ENCODE data around the gene DRD4. TPM values are rescaled to one million over a fixed set of nuclear protein-coding genes. Genes with fewer than 3 reads are reported as not detected.

Gene DRD4
- total RNA-seq, 1 experiment from 2014 or later: 0.44 TPM

GRCh38 chr11:612961-613300, 24.1 kb upstream of the DRD4 start:
- no peak overlapping the region for H3K27ac Mint-ChIP-seq (ENCODE audit: low read depth, unreplicated experiment)
- CTCF ChIA-PET: no interaction called here
- peaks cover 6% of the 10 kb centered on the region for H3K4me1 Mint-ChIP-seq (ENCODE audit: insufficient read depth, unreplicated experiment)
- POLR2A ChIA-PET: interaction anchor here (0.6 to 1.7 kb wide), 2 partner anchors 9 to 53 kb away, joined by 3 to 4 read pairs; partner anchors contain the start of gene LMNTD2
- intact Hi-C loops (cut with micrococcal nuclease): loop anchor here (10.0 kb wide), 1 partner anchor 48 kb away; the partner anchor contains the start of genes LMNTD2 and RASSF7
- TF ChIP-seq CTCF (IDR thresholded peaks at IDR 0.05; ENCODE audit: unreplicated experiment): no peak
- peaks cover 48% of the 10 kb centered on the region for H3K36me3 Mint-ChIP-seq (ENCODE audit: insufficient read depth, unreplicated experiment)
- no peaks in the 10 kb centered on the region for H3K9me3 Mint-ChIP-seq (ENCODE audit: unreplicated experiment)
- BruUV-seq (replicated peaks): no TSS peak
- no peaks in the 10 kb centered on the region for H3K27me3 Mint-ChIP-seq (ENCODE audit: insufficient read depth, unreplicated experiment)
- no peak overlapping the region for H3K4me3 Mint-ChIP-seq (ENCODE audit: unreplicated experiment)
- DNase-seq (ENCODE audit: unreplicated experiment): no peak

GRCh38 chr11:613369-613968, 23.6 kb upstream of the DRD4 start:
- no peaks in the 10 kb centered on the region for H3K27me3 Mint-ChIP-seq (ENCODE audit: insufficient read depth, unreplicated experiment)
- ChIA-PET POLR2A (interaction anchor here (0.6 to 1.6 kb wide), 4 partner anchors 8 to 163 kb away, joined by 3 to 8 read pairs (median 4); partner anchors contain the start of gene PHRF1), CTCF (interaction anchor here (0.7 to 1.3 kb wide), 2 partner anchors 9 to 1520 kb away, joined by 4 read pairs; no protein-coding TSS in a partner anchor)
- H3K4me1 Mint-ChIP-seq (ENCODE audit: insufficient read depth, unreplicated experiment): peaks cover 6% of the 10 kb centered on the region
- DNase-seq (ENCODE audit: unreplicated experiment): peak; percentile 82
- peak overlapping the region; percentile 46 for H3K27ac Mint-ChIP-seq (ENCODE audit: low read depth, unreplicated experiment)
- intact Hi-C loops (cut with micrococcal nuclease): loop anchor here (10.0 kb wide), 1 partner anchor 49 kb away; the partner anchor contains the start of genes LMNTD2 and RASSF7
- no peaks in the 10 kb centered on the region for H3K9me3 Mint-ChIP-seq (ENCODE audit: unreplicated experiment)
- peaks cover 43% of the 10 kb centered on the region for H3K36me3 Mint-ChIP-seq (ENCODE audit: insufficient read depth, unreplicated experiment)
- no peak for TF ChIP-seq CTCF (IDR thresholded peaks at IDR 0.05; ENCODE audit: unreplicated experiment)
- no TSS peak for BruUV-seq (replicated peaks)
- H3K4me3 Mint-ChIP-seq (ENCODE audit: unreplicated experiment): no peak overlapping the region

- H3K9me3 Mint-ChIP-seq (ENCODE audit: unreplicated experiment): no peaks in the 10 kb centered on the region
- H3K4me3 Mint-ChIP-seq (ENCODE audit: unreplicated experiment): peak overlapping the region; percentile 73
- CTCF ChIA-PET: interaction anchor here (0.7 to 1.3 kb wide), 3 partner anchors 10 to 1520 kb away, joined by 3 to 4 read pairs (median 4); no protein-coding TSS in a partner anchor
- H3K36me3 Mint-ChIP-seq (ENCODE audit: insufficient read depth, unreplicated experiment): peaks cover 39% of the 10 kb centered on the region
- no peaks in the 10 kb centered on the region for H3K27me3 Mint-ChIP-seq (ENCODE audit: insufficient read depth, unreplicated experiment)
- peaks cover 6% of the 10 kb centered on the region for H3K4me1 Mint-ChIP-seq (ENCODE audit: insufficient read depth, unreplicated experiment)
- POLR2A ChIA-PET: interaction anchor here (1.0 to 1.6 kb wide), 3 partner anchors 10 to 38 kb away, joined by 3 to 8 read pairs (median 4); partner anchors contain the start of gene PHRF1
- peak overlapping the region; percentile 46 for H3K27ac Mint-ChIP-seq (ENCODE audit: low read depth, unreplicated experiment)
- intact Hi-C loops (cut with micrococcal nuclease): loop anchor here (10.0 kb wide), 1 partner anchor 49 kb away; the partner anchor contains the start of genes LMNTD2 and RASSF7
- no TSS peak for BruUV-seq (replicated peaks)
- no peak for DNase-seq (ENCODE audit: unreplicated experiment)
- TF ChIP-seq CTCF (IDR thresholded peaks at IDR 0.05; ENCODE audit: unreplicated experiment): no peak
Observed at GRCh38 chr11:614021-614622, 22.9 kb upstream of the DRD4 start.

Measured in MCF 10A (cell line).